Umbilical cord (tissue), 2 donors: ENCODE results near the gene MARK3. TPM values are rescaled to one million over a fixed set of nuclear protein-coding genes. Genes with fewer than 3 reads are reported as not detected.

Experiments
- DNase-seq: peaks from one replicate; pipeline ENCODE4 v3.0.0-alpha.2; 2015; ENCODE audit warnings: low spot score
- total RNA-seq: library from RNA; depleted of rRNA; stranded (reverse); fragments of >200 nt; gene quantifications from one replicate; pipeline ENCODE4 v1.2.3, GENCODE V29; 2014; ENCODE audit warnings: low replicate concordance; ENCODE audit not compliant: insufficient read depth

MARK3 gene
- total RNA-seq, 1 donor from 2014 or later = 62.1 TPM

DNA sequence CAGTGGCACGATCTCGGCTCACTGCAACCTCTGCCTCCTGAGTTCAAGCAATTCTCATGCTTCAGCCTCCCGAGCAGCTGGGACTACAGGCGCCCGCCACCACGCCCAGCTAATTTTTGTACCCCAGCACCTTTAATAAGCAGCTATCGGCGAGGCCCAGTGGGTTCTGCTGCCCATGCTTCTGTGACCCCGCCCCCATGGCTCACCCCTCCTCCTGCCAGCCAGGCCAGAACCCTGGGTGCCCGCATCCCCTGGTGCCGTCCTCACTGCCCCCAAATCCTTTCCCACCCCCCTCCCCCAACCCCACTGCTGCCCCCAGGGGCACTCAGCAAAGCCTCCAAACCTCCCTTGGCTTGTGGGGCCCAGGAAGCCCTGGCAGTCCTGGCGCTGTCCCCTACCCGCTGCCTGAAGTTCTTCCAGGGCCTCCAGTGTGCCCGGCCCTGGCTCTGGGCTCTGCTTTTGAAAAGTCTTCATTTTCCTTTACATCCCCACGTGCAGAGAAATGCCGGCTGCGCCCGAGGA lies 162.8 kb downstream of the MARK3 start:
- DNase-seq = no peak

DNA sequence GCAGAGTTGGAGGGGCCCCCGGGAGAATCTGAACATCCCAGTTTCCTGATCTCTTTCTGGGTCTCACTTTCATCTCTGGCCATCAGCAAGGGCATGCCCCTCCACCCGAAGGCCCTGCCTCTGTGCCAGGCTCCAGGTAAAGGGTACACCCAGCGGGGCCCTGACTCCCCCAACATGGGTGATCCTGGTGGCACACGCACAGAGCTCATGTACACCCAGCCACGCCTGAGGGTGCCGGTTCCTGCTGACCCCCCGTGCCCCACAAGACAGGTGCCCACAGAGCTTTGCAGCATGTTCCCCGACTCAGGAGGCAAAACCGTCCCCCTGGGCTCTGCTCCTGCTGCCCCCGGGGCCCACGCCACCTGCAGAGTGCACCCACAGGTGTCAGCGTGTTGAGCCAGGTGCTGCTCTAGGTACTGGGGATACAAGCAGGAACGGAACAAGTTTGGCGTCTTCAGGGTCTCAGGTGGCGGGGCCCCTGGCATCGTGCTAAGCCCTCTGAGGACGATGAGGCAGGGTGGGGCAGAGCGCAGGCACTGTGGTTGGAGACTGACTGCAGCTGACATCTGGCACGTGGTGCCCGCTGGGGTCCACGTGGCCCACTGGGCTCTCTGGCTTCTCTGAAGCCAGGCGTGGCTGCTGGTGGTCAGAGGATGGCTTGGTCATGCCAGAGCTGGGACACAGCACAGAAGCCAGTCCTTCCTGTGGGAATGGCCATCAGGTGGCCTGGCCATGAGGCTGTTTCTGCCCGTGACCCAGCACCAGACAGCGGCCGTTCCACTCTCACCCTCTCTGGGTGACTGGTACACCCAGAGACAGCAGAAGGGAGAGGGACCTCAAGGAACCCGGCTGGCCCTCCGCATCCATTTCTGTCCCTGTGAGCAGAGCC lies 163.5 kb downstream of the MARK3 start:
- DNase-seq = no peak

DNA sequence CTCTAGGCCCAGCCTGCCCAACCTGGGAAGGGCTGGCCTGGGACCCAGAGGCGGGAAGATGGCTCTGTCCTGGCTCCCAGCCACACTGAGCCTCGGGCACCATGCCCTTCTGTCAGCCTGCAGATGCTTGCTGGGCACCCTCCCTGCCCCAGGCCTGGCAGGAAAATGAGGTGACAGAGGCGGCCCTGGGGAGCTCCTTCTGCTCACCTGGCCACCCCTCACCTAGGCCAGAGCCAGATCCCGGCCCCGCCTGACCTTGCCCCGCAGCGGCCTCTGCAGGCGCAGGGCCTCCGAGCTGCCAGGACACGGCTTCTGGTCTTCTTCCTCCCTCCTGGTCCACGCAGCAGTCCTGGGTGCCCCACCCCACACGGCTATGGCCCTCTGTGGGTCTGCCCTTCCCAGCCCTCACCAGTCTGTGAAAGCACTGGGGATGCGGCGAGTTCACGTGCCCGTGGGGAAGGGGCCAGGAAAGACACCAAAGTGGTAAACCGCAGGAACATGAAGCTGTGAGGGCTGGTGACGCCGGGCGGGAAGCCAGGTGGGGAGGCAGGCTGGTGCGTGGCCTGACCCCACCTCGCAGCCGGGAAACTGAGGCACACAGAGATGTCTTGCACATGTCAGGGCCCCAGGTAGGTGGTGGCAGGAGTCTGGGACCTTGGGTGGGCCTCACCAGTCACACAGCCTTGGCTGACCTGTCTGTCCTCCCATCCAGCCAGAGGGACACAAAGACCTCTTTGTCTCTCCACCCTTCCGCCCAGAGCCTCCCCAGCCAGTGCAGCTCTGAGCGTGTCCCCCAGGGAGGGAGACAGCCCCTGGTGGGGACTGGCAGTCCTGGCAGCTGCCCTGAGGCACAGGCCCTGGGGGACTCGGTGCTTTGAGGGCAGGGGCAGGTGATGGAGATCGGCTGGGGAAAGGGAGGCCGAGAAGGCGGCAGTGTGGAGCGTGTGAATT lies 164.4 kb downstream of the MARK3 start:
- no peak for DNase-seq

DNA sequence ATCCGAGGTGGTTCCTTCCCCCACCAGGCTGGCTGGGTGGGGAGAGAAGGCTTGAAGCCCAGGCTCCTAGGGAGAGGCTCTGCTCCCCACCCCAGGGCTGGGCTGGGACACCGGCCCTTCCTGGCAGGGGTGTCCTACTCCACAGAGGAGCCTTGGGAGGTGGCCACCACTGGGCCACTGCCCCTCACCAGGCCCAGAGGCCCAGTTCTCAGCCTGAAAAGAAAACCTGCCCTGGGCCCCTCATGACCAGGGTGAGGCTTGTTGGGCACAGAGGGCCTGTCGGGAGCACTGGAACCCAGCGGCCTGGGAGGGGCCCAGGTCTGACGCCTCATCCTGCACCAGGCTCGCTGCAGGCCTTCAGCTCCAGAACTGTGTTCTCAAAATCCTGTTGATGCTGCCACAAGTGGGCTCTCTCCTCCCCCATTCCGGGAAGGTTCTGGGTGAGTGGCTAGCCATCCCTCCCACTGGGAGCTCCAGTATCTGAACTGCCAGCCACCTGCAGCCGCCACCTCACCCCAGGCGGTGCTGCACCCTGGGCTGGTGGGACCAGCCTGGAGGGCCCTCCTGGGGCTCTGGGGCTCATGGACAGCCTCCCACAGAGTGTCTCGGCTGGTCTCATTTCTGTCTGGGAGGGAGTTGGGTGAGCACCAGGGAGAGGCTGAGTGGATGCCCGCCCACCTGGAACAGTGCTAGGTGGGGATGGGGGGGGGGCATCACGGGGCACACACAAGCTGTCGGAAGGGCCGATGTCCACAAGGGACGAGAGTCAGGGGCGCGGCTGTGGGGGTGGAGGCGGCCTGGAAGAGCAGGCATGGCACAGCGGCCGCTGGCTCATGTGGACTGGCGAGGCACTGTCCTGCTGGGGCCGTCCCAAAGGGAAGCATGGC lies 165.5 kb downstream of the MARK3 start:
- no peak for DNase-seq

DNA sequence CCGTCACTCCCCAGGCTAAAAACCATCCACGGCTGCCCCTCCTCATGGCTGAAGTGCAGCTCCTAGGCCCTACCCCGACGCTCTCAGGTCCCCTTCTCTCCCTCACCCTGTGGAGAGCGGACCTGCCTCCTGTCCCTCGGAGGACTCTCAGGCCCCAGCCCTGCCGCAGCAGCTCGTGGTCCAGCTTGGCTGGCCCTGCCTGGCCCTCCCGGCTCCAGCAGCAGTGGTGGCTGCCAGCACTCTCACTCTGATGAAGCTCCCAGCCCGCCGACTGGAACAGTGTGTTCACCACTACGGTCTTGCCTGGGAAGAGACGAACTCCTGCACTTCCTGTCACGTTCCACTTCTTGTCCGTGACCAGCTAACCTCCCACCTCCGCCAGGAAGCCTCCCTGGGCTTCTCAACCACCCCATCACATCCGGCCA lies 166.1 kb downstream of the MARK3 start:
- DNase-seq = no peak

DNA sequence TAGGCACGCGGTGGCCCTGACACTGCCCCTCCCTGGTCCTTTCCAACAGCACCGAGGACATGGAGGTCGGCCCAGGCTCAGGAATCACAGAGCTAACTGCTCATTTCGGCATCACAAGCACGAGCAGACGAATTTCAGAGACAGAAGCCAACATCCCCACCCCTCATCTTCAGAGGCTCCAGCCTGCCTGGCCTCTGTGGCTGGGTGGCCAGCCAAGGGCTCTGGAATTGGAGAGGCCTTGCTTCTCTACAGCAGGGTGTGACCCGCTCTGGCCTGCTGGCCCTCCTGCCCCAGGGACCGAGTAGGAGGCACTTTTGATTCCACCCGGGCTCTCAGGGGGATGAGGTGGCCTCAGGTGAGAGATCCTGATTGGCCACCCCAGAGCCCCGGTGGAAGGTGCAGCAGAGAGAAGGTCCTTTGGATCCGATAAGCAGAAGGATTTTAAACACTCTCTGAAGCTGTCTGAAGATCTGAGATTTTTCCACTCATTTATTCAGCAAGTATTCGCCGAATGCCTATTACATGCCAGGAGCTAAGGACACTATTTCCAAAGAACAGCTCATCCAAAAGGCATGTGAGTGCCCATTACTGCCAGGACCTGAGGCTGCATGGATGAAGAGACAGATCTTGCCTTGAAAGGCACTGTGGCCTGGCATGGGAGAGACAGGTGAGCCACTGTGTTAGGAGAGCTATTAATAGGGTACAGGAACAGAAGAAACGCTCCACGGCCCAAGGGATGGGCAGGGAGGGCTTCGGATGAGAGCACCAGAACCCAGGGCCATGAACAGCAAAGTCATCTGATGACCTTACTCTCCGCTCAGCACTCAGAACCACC lies 167.0 kb downstream of the MARK3 start:
- no peak for DNase-seq

DNA sequence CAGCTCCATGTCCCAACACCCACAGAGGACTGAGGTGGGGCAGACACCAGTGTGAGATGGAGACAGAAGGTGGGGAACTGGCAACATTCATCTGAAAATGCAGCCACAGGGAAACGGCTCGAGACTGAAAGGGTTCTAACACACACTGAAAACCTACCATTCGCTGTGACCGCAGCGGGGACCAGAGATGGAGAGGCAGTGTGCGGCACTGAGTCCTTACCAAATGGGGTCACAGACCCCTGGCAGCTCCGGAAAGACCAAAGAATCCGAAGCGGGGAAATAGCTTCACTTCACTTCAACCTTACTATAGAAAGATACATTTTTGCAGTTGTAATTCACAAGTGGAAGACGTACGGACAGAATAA lies 167.6 kb downstream of the MARK3 start:
- no peak for DNase-seq

Other genes with a start within 250 kb of the MARK3 start
- gene EIF5, start 51.2 kb upstream of the MARK3 start, total RNA-seq = 165 TPM
- 239 TPM for gene CKB, start 137.4 kb downstream of the MARK3 start, total RNA-seq
- gene TRMT61A, start 143.8 kb downstream of the MARK3 start, total RNA-seq = 9.1 TPM
- gene BAG5, start 177.2 kb downstream of the MARK3 start, total RNA-seq = 30.8 TPM
- gene COA8, start 177.5 kb downstream of the MARK3 start, total RNA-seq = 29.6 TPM
- gene KLC1, start 243.8 kb downstream of the MARK3 start, total RNA-seq = 162 TPM